Measurements from ENCODE around the gene PRC1.

DNA sequence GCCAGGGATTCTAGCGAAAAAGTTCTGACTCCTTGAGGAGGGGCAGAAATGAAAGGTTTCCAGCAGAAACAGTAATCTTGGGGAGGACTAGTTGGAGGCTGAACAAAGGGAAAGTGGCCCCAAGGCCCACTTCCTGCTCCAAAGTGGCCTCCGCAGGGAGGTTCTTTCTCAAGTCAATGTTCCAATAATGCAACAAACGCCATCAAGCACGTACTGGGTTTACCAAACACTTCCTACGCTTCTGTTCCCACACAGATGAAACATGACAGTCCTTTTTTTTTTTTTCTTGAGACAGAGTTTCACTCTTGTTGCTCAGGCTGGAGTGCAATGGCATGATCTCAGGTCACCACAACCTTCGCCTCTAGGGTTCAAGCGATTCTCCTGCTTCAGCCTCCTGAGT lies 49.2 kb downstream of the PRC1 start:
- TF ChIP-seq, protein P1, sequence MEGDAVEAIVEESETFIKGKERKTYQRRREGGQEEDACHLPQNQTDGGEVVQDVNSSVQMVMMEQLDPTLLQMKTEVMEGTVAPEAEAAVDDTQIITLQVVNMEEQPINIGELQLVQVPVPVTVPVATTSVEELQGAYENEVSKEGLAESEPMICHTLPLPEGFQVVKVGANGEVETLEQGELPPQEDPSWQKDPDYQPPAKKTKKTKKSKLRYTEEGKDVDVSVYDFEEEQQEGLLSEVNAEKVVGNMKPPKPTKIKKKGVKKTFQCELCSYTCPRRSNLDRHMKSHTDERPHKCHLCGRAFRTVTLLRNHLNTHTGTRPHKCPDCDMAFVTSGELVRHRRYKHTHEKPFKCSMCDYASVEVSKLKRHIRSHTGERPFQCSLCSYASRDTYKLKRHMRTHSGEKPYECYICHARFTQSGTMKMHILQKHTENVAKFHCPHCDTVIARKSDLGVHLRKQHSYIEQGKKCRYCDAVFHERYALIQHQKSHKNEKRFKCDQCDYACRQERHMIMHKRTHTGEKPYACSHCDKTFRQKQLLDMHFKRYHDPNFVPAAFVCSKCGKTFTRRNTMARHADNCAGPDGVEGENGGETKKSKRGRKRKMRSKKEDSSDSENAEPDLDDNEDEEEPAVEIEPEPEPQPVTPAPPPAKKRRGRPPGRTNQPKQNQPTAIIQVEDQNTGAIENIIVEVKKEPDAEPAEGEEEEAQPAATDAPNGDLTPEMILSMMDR (IDR thresholded peaks at IDR 0.05; ENCODE audit: low read length): no peak
- TF ChIP-seq EZH2 (IDR thresholded peaks at IDR 0.05; ENCODE audit: borderline replicate concordance, low read length): no peak
